ENCODE measurements around the gene PLCD3. TPM values are rescaled to one million over a fixed set of nuclear protein-coding genes. Genes with fewer than 3 reads are reported as not detected.

Gene PLCD3
- total and polyA plus RNA-seq, 8 donors = 7.6 to 215 (median 42.1) TPM

- 81 to 88% (median 84%) methylated on average over 3 of the region's 3 CpGs for WGBS, 5 donors
- Histone ChIP-seq H3K36me3 (peaks cover 65 to 100% (median 97%) of the 10 kb centered on the region in 4 donors), H3K9me3 (no peaks in the 10 kb centered on the region)
Observed at GRCh38 chr17:45088741-45089140, 43.6 kb downstream of the PLCD3 start.

GRCh38 chr17:45087978-45088377 is 44.3 kb downstream of the PLCD3 start:
- H3K4me1 ChIP-seq = peaks cover 14 to 43% (median 23%) of the 10 kb centered on the region in 4 donors
- WGBS, 5 donors = 89 to 95% (median 92%) methylated on average over 5 of the region's 5 CpGs
- TF ChIP-seq EP300 (IDR thresholded peaks at IDR 0.05) (no peak), POLR2AphosphoS5 (IDR thresholded peaks at IDR 0.05) (no peak), POLR2A (IDR thresholded peaks at IDR 0.05) (no peak), CTCF (IDR thresholded peaks at IDR 0.05) (no peak)
- H3K9me3 ChIP-seq = no peaks in the 10 kb centered on the region
- H3K36me3 ChIP-seq = peaks cover 68 to 100% (median 97%) of the 10 kb centered on the region in 4 donors
- intact Hi-C loops (cut with DNase I; ENCODE audit: low total_unique reads) = no loop called here
- no peak overlapping the region for H3K27ac ChIP-seq
- no peak for DNase-seq
- no peaks in the 10 kb centered on the region for H3K27me3 ChIP-seq
- H3K4me3 ChIP-seq = no peak overlapping the region

More at GRCh38 chr17:45088741-45089140, 43.6 kb downstream of the PLCD3 start:
- intact Hi-C loops (cut with DNase I; ENCODE audit: low total_unique reads) = no loop called here
- TF ChIP-seq POLR2AphosphoS5 (IDR thresholded peaks at IDR 0.05) = no peak
- no peak for TF ChIP-seq EP300 (IDR thresholded peaks at IDR 0.05)
- TF ChIP-seq POLR2A (IDR thresholded peaks at IDR 0.05) = no peak
- TF ChIP-seq CTCF (IDR thresholded peaks at IDR 0.05) = no peak
- no peaks in the 10 kb centered on the region for H3K27me3 ChIP-seq
- H3K4me3 ChIP-seq = no peak overlapping the region
- H3K4me1 ChIP-seq = peaks cover 21 to 50% (median 30%) of the 10 kb centered on the region in 4 donors
- H3K27ac ChIP-seq = peak overlapping the region in 1 of 5 donors; percentile 86
- DNase-seq = no peak

DNA sequence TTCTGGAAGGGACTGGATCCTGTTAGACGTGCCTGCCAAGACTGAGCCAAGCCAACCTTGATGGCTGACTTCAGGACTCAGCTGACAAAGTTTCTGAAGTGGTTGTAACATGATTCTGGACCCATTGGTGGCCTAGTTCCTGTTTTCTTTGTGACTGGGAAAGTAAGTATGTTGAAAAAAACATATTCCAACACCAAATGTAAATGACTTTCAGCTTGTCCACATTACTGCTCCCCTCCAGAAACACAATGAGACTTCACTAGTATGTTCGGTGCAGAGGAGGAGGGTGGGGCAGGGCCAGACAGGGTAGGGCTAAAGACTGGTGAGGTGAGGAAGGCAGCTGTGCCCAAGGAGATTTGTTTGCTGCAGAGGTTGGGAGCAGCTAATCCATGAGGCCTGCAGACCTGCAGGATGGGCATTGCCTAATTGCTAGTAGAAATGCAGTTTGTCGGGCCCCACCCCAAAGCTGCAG is 44.8 kb downstream of the PLCD3 start:
- H3K27ac ChIP-seq = no peak overlapping the region
- TF ChIP-seq CTCF (IDR thresholded peaks at IDR 0.05) (no peak), POLR2AphosphoS5 (IDR thresholded peaks at IDR 0.05) (no peak), POLR2A (IDR thresholded peaks at IDR 0.05) (no peak), EP300 (IDR thresholded peaks at IDR 0.05) (no peak)
- intact Hi-C loops (cut with DNase I; ENCODE audit: low total_unique reads) = no loop called here
- peaks cover 11 to 38% (median 19%) of the 10 kb centered on the region in 4 donors for H3K4me1 ChIP-seq
- H3K27me3 ChIP-seq = no peaks in the 10 kb centered on the region
- no peak for DNase-seq
- no peak overlapping the region for H3K4me3 ChIP-seq
- H3K9me3 ChIP-seq = no peaks in the 10 kb centered on the region
- WGBS, 5 donors = 52 to 79% (median 64%) methylated on average over 3 of the region's 3 CpGs
- peaks cover 72 to 100% (median 98%) of the 10 kb centered on the region in 4 donors for H3K36me3 ChIP-seq

- WGBS, 5 donors = 82 to 94% (median 91%) methylated on average over 6 of the region's 6 CpGs
- peaks cover 5 to 33% (median 13%) of the 10 kb centered on the region in 4 donors for H3K4me1 ChIP-seq
- intact Hi-C loops (cut with DNase I; ENCODE audit: low total_unique reads) = no loop called here
- H3K27me3 ChIP-seq = no peaks in the 10 kb centered on the region
- H3K4me3 ChIP-seq = no peak overlapping the region
- H3K27ac ChIP-seq = no peak overlapping the region
- no peaks in the 10 kb centered on the region for H3K9me3 ChIP-seq
- no peak for DNase-seq
- no peak for TF ChIP-seq POLR2AphosphoS5 (IDR thresholded peaks at IDR 0.05)
- TF ChIP-seq EP300 (IDR thresholded peaks at IDR 0.05) = no peak
- TF ChIP-seq CTCF (IDR thresholded peaks at IDR 0.05) = no peak
- TF ChIP-seq POLR2A (IDR thresholded peaks at IDR 0.05) = no peak
- peaks cover 77 to 100% (median 100%) of the 10 kb centered on the region in 4 donors for H3K36me3 ChIP-seq
Observed at GRCh38 chr17:45086865-45087503, 45.3 kb downstream of the PLCD3 start.
